ENCODE measurements around the gene LRP1.
A peak's percentile ranks its signal among the peaks of the same experiment; 100 is the strongest.

LRP1 gene

DNA sequence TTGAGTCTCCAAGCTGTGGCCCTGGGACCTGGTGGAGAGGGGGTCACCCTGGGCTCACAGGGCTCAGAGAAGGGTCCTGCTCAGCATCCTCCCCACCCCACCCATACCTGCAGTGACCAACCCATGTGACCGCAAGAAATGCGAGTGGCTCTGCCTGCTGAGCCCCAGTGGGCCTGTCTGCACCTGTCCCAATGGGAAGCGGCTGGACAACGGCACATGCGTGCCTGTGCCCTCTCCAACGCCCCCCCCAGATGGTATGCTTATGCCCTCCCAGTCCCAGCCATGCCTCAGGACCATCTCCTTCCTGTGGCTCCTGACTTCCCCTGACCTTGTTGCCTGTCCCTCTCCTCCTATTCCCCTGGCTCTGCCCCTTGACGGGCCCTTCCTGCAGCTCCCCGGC, 81.6 kb downstream of the LRP1 start:
- DNase-seq (ENCODE audit: low spot score) (no peak), FAIRE-seq (no peak)

DNA sequence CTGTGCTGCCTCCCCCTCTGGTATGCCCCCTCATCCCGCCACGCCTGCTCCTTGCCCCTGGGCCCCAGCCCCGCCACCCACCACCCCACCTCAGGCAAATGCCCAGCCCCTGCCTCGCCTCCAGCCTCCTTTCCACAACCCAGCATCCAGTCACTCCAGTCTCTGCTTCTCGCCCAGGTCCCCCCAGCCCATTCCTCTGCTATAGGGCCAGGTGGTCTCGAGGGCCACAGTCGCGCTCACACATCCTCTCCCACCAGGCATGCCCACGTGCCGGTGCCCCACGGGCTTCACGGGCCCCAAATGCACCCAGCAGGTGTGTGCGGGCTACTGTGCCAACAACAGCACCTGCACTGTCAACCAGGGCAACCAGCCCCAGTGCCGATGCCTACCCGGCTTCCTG, 82.2 kb downstream of the LRP1 start:
- FAIRE-seq: no peak
- DNase-seq (ENCODE audit: low spot score): no peak

GRCh38 chr12:57210926-57211692, 82.8 kb downstream of the LRP1 start:
- FAIRE-seq (no peak), DNase-seq (ENCODE audit: low spot score) (no peak)

DNA sequence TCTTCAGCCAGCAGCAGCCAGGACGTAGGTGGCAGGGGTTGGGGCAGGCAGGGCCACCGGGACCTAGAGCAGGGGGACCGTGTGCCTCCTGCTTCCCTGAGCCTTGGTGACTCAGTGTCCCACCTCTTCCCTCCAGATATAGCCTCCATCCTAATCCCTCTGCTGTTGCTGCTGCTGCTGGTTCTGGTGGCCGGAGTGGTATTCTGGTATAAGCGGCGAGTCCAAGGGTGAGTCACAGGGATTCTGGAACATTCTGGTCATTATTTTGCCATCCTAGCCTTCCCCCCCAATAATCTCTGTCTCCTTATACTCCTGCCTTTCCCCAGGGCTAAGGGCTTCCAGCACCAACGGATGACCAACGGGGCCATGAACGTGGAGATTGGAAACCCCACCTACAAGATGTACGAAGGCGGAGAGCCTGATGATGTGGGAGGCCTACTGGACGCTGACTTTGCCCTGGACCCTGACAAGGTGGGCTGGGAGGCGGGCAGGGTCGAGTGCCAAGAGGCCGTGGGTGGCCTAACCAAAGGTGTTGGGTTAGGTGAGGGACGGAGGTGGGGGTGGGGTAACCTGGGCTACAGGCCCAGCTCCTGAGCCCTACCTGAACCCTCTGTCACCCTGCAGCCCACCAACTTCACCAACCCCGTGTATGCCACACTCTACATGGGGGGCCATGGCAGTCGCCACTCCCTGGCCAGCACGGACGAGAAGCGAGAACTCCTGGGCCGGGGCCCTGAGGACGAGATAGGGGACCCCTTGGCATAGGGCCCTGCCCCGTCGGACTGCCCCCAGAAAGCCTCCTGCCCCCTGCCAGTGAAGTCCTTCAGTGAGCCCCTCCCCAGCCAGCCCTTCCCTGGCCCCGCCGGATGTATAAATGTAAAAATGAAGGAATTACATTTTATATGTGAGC, 83.8 kb downstream of the LRP1 start:
- no peak for FAIRE-seq

DNA sequence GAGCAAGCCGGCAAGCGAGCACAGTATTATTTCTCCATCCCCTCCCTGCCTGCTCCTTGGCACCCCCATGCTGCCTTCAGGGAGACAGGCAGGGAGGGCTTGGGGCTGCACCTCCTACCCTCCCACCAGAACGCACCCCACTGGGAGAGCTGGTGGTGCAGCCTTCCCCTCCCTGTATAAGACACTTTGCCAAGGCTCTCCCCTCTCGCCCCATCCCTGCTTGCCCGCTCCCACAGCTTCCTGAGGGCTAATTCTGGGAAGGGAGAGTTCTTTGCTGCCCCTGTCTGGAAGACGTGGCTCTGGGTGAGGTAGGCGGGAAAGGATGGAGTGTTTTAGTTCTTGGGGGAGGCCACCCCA, 84.4 kb downstream of the LRP1 start:
- FAIRE-seq: no peak
- DNase-seq (ENCODE audit: low spot score): no peak

More for the DNA sequence above, 83.8 kb downstream of the LRP1 start:
- DNase-seq (ENCODE audit: low spot score): no peak

DNA sequence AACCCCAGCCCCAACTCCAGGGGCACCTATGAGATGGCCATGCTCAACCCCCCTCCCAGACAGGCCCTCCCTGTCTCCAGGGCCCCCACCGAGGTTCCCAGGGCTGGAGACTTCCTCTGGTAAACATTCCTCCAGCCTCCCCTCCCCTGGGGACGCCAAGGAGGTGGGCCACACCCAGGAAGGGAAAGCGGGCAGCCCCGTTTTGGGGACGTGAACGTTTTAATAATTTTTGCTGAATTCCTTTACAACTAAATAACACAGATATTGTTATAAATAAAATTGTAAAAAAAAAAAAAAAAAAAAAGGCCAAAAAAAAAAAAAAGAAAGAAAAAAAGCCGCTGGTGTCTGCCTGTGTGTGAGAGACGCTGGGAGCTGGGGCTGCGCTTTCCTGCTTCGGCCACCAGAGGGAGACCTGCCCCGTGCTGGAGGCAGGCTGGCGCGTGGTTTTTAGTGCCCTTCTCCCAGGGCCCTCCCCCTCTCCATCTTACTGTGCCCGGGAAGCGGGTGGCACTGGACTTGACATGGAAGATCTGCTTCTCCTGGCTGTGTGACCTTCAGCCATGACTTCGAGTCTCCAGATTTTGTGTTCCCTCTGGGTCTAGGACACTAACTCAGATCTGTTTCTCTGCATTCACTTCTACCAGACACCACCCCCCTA, 84.9 kb downstream of the LRP1 start:
- FAIRE-seq (peak; percentile 74), DNase-seq (ENCODE audit: low spot score) (peak; percentile 95)

DNA sequence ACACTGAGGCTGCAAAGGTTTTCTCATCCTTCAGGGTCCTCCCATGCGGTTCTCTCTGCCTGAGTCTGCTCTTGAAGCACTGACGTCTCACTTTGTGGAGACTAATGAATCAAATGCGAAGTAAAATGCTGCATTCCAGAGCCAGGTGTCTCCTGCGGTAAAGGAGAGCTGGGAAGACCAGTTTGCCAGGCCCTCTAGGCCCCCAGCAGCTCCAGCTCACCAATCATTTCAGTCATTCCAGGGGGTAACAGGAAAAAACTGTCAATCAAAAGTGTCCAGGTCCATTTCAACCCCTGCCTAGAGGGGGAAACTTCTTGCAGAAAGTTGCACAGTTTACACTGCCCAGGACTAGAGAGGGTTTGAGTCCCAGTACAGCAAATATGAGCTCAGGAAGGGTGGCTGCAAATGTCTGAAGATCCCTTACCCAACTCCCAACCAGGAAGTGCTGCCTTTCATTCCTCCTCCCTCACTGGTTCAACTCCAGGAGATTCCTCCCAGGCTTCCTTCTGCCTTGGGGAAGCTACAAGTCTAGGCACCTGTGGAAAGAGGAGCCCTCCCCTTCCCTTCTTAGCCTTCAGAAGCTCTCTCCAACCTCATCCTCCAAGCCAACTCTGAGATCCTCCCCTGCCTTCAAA, 85.6 kb downstream of the LRP1 start:
- DNase-seq (ENCODE audit: low spot score): no peak
- FAIRE-seq: no peak

DNA sequence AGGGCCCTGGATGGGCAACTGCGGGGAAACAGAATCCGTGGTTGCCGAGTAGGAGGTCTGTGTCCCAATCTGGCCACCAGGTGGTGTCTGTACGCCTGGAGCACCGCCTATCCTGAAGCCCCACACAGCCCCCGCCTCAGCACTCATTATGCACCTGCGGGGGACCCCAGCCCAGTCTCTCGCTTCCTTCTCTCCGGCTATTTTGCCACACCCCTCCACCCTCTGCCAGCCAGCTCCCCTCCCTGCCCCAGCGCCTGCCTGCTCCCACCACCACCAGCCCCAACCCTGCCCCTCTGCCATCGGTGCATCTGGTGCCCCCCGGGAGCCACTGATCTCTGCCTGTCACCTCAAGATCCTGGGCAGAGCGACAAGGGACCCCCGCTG, 86.1 kb downstream of the LRP1 start:
- FAIRE-seq (no peak), DNase-seq (ENCODE audit: low spot score) (peak; percentile 81)

DNA sequence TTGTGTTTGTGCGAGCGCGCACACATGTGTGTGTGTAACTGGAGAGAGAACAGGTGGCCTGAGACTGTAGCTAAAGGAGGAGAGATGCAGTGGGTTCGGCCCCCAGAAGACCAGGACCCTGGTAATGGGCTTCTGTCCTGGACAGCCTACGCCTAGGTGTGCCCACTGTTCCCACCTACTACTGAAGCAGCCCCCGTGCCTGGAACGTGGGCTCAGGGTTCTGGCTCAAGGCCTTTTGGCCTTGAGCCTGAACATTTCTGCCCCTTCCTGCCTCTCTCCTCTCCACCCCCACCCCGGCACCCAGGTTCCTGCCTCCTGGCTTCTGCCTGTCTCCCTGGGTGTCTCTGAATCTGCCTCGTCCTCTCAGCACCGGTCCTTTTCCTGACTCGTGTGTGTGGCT, 86.8 kb downstream of the LRP1 start:
- no peak for FAIRE-seq

DNA sequence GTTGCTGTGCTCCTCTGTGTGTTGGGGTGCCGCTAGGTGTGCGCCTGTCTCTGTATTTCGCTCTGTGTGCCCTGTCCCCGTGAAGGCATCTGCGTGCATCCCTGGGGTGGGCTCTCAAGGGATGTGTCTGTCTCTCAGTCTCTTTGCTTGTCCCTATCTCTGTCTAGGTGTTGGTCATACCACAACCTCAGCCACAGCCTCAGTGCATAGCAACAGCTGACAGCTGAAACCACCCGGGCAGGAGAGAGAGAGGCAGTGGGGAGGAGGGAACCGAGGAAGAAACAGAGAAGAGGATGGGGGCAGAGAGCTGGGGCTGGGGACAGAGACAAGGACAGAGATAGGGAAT, 87.4 kb downstream of the LRP1 start:
- FAIRE-seq (no peak), DNase-seq (ENCODE audit: low spot score) (no peak)

More for the DNA sequence above, 86.8 kb downstream of the LRP1 start:
- no peak for DNase-seq (ENCODE audit: low spot score)

DNA sequence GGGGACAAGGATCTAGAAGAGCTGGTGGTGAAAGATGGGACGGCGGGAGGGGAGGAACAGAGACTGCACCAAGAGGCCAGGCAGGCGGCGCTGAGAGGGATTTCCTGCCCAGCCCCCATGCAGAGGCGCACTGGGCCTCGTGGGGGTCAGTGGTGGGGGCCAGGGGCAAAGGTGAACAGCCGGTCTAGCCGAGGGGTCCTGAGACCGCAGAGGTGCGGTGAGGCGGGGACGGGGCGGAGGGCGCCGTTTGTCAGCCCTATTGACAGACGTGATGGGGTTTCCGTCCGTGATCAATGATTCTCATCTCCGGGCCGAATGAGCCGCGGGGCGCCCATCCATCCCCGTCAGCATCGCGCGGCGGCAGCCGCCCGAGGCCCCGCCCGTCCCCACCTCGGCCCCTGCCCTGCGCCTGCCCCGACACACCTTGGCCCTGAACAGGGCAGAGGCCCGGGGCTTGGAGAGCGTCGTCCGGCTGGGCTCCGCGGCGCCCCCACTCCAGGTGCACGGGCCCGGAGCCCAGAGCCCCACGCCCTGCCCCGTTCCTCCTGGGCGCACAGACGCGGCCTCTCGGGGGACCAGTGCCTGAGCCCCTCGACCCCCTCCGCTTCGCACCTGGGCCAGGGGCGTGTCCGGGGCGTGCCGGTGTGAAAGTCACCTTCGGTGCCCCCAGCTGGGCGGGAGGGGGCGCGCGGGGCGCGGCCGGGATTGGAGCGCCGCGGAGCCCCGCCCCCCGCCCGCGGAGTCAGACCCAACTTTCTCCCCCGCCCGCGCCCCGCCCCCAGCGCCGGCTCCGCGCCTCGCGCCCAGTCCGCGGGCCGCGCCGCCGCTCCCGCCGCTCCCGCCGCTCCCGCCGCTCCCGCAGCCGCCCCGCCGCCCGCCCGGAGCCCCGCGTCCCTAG, 88.0 kb downstream of the LRP1 start, which contains the start of gene NXPH4:
Gene NXPH4 (plus strand): TSS at position 781 of the 898 bp plus-strand sequence. CDS start 176 bp downstream, outside the sequence.
- FAIRE-seq (no peak), DNase-seq (ENCODE audit: low spot score) (peak; percentile 86)

GRCh38 chr12:57216921-57217879, 88.9 kb downstream of the LRP1 start:
- peak; percentile 72 for FAIRE-seq

GRCh38 chr12:57218030-57218853, 90.0 kb downstream of the LRP1 start:
- FAIRE-seq (peak; percentile 40), DNase-seq (ENCODE audit: low spot score) (no peak)

More at GRCh38 chr12:57216921-57217879, 88.9 kb downstream of the LRP1 start:
- peak; percentile 36 for DNase-seq (ENCODE audit: low spot score)

- FAIRE-seq (no peak), DNase-seq (ENCODE audit: low spot score) (no peak)
These were observed 91.1 kb downstream of the LRP1 start for GRCh38 chr12:57219205-57219992.

DNA sequence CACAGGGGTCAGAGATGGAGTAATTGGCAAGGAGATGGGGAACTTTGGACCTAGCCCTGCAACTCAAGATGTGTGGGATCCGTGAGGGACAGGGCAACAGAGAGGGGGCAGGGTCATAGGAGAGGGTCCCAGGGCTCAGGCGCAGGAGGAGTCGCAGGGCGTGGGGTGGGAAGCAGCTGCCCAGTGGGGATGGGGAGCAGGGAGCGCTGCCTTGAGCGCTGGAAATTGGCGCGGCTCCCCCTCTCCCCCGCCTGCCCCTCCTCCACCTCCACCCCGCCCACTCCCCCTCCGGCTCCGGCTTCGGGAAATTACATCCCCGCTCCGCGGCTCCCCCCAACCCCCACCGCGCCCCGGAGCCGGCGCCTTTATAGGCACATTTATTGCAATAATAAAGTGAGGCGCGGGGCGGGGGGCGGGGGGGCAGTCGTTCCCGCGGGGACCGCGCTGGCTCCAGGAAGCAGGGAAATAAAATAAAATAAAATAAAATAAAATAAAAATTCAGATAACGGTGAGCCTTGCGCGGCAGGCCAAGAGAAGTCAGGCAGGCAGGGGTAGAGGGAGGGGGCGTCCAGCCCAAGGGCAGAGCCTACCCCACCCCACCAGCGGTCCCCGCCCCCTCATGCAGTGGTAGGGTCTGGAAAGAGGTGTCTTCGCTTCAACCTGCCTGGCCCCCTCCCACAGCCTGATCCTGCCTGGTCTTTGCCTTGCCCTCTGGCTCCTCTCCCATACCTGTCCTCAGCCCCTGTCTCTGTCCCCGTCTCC, 91.9 kb downstream of the LRP1 start:
- DNase-seq (ENCODE audit: low spot score) (no peak), FAIRE-seq (no peak)

DNA sequence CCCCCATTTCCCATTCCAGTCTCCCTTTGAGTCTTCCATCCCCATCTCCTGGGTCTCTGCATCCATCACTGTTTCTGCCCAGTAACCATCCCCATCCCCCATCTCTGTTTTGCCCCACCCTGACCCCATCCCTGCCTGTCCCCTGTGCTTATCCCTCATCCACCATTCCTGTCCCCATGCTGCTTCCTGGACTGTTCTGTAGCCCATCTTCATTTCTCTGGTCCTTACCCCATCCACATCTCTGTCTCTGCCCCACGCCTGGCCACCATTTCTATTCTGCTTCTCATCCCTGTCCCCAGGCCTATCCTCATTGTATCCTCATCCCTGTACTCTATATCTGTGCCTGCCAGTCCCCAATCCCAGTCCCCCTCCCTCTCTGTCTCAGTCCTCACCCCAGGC, 92.5 kb downstream of the LRP1 start:
- FAIRE-seq: peak; percentile 30
- no peak for DNase-seq (ENCODE audit: low spot score)

Data from urothelium cell line (cell line).